GM21529 (cell line): ENCODE measurements around the gene ACAT2.
"Not testable (repeated sequence)": the region's sequence is repeated elsewhere in the genome, so short reads cannot be mapped to it uniquely, and the experiment has no call there.

Source experiments
- ATAC-seq: cut with Tn5 transposase; IDR thresholded peaks from one replicate; pipeline ENCODE4 v1.9.1; 2021; ENCODE audit not compliant: unreplicated experiment

Gene ACAT2

GRCh38 chr6:159806021-159806458 lies 44.2 kb downstream of the ACAT2 start:
- ATAC-seq: no peak

GRCh38 chr6:159807150-159807858 lies 45.5 kb downstream of the ACAT2 start:
- ATAC-seq: no peak

GRCh38 chr6:159808647-159809046 lies 46.8 kb downstream of the ACAT2 start:
- ATAC-seq: no peak

GRCh38 chr6:159809149-159809548 lies 47.3 kb downstream of the ACAT2 start:
- peak; percentile 56 for ATAC-seq

- no peak for ATAC-seq
Measured at GRCh38 chr6:159813781-159814180, 51.9 kb downstream of the ACAT2 start.

- ATAC-seq: no peak
Measured at GRCh38 chr6:159815410-159815809, 53.6 kb downstream of the ACAT2 start.

- not testable (repeated sequence) for ATAC-seq
Measured at GRCh38 chr6:159816775-159817174, 54.9 kb downstream of the ACAT2 start.

- ATAC-seq: no peak
Measured at GRCh38 chr6:159817951-159818739, 56.3 kb downstream of the ACAT2 start.

GRCh38 chr6:159819098-159819497 lies 57.3 kb downstream of the ACAT2 start:
- no peak for ATAC-seq

- ATAC-seq: no peak
Measured at GRCh38 chr6:159819932-159820640, 58.2 kb downstream of the ACAT2 start.

GRCh38 chr6:159821122-159821521 lies 59.3 kb downstream of the ACAT2 start:
- no peak for ATAC-seq

- no peak for ATAC-seq
Measured at GRCh38 chr6:159821726-159822125, 59.9 kb downstream of the ACAT2 start.

- ATAC-seq: no peak
Measured at GRCh38 chr6:159823953-159824352, 62.1 kb downstream of the ACAT2 start.

GRCh38 chr6:159824690-159825089 lies 62.8 kb downstream of the ACAT2 start:
- ATAC-seq: not testable (repeated sequence)

GRCh38 chr6:159826004-159826403 lies 64.2 kb downstream of the ACAT2 start:
- no peak for ATAC-seq

GRCh38 chr6:159826968-159827647 lies 65.3 kb downstream of the ACAT2 start:
- no peak for ATAC-seq

GRCh38 chr6:159828074-159828473 lies 66.2 kb downstream of the ACAT2 start:
- ATAC-seq: no peak
